Ascending aorta (tissue), 2 donors: ENCODE results near the gene CEP295NL. TPM values are rescaled to one million over a fixed set of nuclear protein-coding genes. Genes with fewer than 3 reads are reported as not detected.

Experiments
- DNase-seq, 2 donors: peaks; one replicate each; pipeline ENCODE4 v3.0.0-alpha.2; 2019; ENCODE audit warnings: low spot score in 2 of 2
- H3K27ac ChIP-seq, 2 donors: fragments of 200-600 bp; sonication (generic); one replicate each; pipeline ENCODE4 v1.5.1; 2016 to 2017; ENCODE audit warnings: mild to moderate bottlenecking in 1 of 2
- H3K27me3 ChIP-seq: fragments of 200-600 bp; sonication (generic); one replicate; pipeline ENCODE4 v1.5.1; 2017
- H3K36me3 ChIP-seq, 2 donors: fragments of 200-600 bp; sonication (generic); one replicate each; pipeline ENCODE4 v1.5.1; 2016
- H3K4me1 ChIP-seq, 2 donors: fragments of 200-600 bp; sonication (generic); one replicate each; pipeline ENCODE4 v1.5.1; 2016 to 2017; ENCODE audit warnings: mild to moderate bottlenecking in 1 of 2
- H3K4me3 ChIP-seq, 2 donors: fragments of 200-600 bp; sonication (generic); one replicate each; pipeline ENCODE4 v1.5.1; 2016 to 2017; ENCODE audit warnings: mild to moderate bottlenecking in 1 of 2
- H3K9me3 ChIP-seq, 2 donors: fragments of 200-600 bp; sonication (generic); one replicate each; pipeline ENCODE4 v1.5.1; 2016
- intact Hi-C: fragments of 100-400 bp; cut with DNase I; formaldehyde crosslinking; loops from one replicate; pipeline ENCODE4 v1.15.1; 2023
- total RNA-seq: library from RNA; depleted of rRNA; stranded (reverse); fragments of >200 nt; gene quantifications from one replicate; pipeline ENCODE4 v1.1.0, GENCODE V29; 2016
- TF ChIP-seq, protein P1 (sequence below), 3 experiments: fragments of 200-600 bp in 2 of 3; fragments of 450-650 bp in 1 of 3; sonication (generic) in 2 of 3; IDR thresholded peaks; one replicate each; pipeline ENCODE4 v1.5.1; 2016 to 2019; ENCODE audit warnings: antibody characterized with exemption in 3 of 3, mild to moderate bottlenecking in 1 of 3, moderate library complexity in 1 of 3

The CEP295NL gene
- total RNA-seq, 1 donor from 2014 or later, result 10.7 TPM

DNA sequence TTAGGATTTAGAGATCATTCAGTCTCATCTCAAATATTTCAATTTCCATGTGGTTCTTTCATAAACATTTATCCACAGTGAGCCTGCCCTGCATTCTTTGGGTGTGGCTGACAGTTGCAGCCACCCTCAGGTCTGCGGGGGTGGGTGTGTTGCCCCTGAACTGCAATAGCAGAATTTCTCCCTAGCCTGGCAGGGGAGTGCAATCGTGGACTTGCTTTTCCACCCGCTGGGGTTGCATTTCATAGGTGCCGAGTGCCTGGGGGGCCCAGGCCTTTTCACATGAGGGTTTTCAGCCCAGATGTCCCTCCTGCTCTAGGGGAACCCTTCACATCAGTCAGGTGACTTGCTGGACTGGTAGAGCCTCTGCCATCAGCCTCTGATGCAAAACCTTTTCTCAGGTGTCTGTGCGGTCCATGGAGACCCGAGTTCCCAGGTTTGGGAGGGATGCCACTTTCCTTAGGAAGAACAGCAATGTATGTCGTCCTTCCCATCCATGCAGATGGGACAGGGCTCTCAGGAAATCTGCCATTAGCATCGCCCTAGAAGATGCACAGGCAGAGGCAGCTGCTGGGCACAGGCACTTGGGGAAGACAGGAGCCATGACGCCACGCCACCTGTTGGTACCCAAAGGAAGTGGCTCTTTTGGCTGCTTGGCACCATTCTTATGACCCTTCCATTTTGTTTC, 60.0 kb downstream of the CEP295NL start:
- TF ChIP-seq, protein P1, sequence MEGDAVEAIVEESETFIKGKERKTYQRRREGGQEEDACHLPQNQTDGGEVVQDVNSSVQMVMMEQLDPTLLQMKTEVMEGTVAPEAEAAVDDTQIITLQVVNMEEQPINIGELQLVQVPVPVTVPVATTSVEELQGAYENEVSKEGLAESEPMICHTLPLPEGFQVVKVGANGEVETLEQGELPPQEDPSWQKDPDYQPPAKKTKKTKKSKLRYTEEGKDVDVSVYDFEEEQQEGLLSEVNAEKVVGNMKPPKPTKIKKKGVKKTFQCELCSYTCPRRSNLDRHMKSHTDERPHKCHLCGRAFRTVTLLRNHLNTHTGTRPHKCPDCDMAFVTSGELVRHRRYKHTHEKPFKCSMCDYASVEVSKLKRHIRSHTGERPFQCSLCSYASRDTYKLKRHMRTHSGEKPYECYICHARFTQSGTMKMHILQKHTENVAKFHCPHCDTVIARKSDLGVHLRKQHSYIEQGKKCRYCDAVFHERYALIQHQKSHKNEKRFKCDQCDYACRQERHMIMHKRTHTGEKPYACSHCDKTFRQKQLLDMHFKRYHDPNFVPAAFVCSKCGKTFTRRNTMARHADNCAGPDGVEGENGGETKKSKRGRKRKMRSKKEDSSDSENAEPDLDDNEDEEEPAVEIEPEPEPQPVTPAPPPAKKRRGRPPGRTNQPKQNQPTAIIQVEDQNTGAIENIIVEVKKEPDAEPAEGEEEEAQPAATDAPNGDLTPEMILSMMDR (IDR thresholded peaks at IDR 0.05), result peak in 1 of 3 experiments; percentile 40
- DNase-seq, result no peak

DNA sequence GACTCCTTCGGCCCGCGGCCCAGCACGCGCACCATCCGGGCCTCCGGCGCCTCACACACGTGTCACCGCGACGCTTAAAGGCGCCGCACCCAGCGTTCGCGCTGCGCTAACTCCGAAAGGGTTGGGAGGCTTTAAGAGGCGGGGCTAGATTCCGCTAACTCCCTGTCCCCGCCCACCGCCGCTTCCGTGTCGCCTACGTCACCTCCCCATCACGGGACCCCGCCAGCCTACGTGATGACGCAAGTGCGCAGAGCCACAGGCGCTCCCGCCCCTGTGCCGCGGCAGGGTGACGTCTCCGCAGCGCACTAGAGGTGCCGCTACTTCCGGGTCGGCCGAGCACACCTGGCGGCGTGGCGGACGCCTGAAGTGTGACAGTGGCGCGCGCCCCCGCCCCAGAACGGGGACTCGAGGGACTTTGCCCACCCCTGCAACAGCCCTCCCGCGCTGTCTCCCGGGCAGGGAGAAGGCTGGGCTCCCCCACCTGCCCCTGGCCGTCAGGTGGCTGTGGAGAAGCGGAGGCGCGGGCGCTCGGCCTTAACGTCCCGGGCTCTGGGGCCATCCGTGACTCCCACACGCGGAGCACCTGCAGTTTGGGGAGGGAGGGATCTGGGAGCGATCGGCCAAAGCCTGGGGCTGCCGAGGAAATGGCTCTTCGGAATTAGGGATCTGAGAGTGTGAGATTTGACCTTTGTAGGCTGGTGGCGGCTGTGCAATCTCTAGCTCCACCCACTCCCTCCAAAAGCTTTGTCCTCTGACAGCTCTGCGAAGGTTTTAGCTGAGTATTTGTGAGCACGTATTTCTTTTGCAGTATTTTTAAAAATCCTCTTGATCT, 62.0 kb downstream of the CEP295NL start, which contains the start of gene USP36:
Gene USP36, minus strand, starts transcription at position 35 of the 832 bp plus-strand sequence. CDS start 4,451 bp downstream, outside the sequence.
- peaks cover 0 to 11% of the 10 kb centered on the region in 2 donors for H3K4me1 ChIP-seq
- H3K36me3 ChIP-seq, result peaks cover 13 to 19% of the 10 kb centered on the region in 2 donors
- H3K27ac ChIP-seq, result peak within 1 kb of the TSS; percentile 99
- DNase-seq, result peak; percentile 94 to 100
- intact Hi-C loops, result loop anchor here (1.0 to 2.0 kb wide), 6 partner anchors 20 to 130 kb away; partner anchors contain the start of genes CYTH1 and TIMP2
- H3K27me3 ChIP-seq, result no peaks in the 10 kb centered on the region
- TF ChIP-seq, protein P1 (IDR thresholded peaks at IDR 0.05), result peak in 1 of 3 experiments; percentile 15
- peak within 1 kb of the TSS; percentile 87 to 92 for H3K4me3 ChIP-seq
- H3K9me3 ChIP-seq, result no peaks in the 10 kb centered on the region

More for the DNA sequence above, 60.0 kb downstream of the CEP295NL start:
- Histone ChIP-seq H3K27me3 (no peaks in the 10 kb centered on the region), H3K9me3 (no peaks in the 10 kb centered on the region), H3K4me1 (peaks cover 0 to 11% of the 10 kb centered on the region in 2 donors), H3K36me3 (peaks cover under 1% of the 10 kb centered on the region in 2 donors), H3K27ac (no peak overlapping the region), H3K4me3 (no peak overlapping the region)
- intact Hi-C loops, result no loop called here

Other genes starting within 250 kb of the CEP295NL start
- gene CYTH1, start 120.9 kb downstream of the CEP295NL start, total RNA-seq, result 46.5 TPM
- 111 TPM for gene USP36, start 62.4 kb downstream of the CEP295NL start, total RNA-seq
- 278 TPM for gene TIMP2, start 22.2 kb upstream of the CEP295NL start, total RNA-seq
- 365 TPM for gene LGALS3BP, start 76.7 kb upstream of the CEP295NL start, total RNA-seq
- 67.2 TPM for gene CANT1, start 106.6 kb upstream of the CEP295NL start, total RNA-seq
- 435 TPM for gene C1QTNF1, start 121.0 kb upstream of the CEP295NL start, total RNA-seq
- 13.2 TPM for gene ENGASE, start 171.6 kb upstream of the CEP295NL start, total RNA-seq